Hematopoietic multipotent progenitor cell treated with erythropoietin and hydrocortisone succinate and interleukin-3 and kit ligand, for 4 days (in vitro differentiated cells): ENCODE results near the gene SLC17A5.
"Not testable (repeated sequence)": the region's sequence is repeated elsewhere in the genome, so short reads cannot be mapped to it uniquely, and the experiment has no call there.

ENCODE experiments used
- DNase-seq: peaks from one replicate; pipeline ENCODE4 v3.0.0-alpha.2; 2015

Gene SLC17A5

GRCh38 chr6:73665686-73666319 is 12.0 kb upstream of the SLC17A5 start:
- DNase-seq, result no peak

GRCh38 chr6:73664701-73665100 is 10.9 kb upstream of the SLC17A5 start:
- no peak for DNase-seq

- peak; percentile 23 for DNase-seq
Observed at GRCh38 chr6:73657201-73657600, 3.4 kb upstream of the SLC17A5 start.

GRCh38 chr6:73656531-73657145 is 2.8 kb upstream of the SLC17A5 start:
- no peak for DNase-seq

GRCh38 chr6:73655341-73655917 is 1.6 kb upstream of the SLC17A5 start:
- no peak for DNase-seq

- peak; percentile 91 for DNase-seq
Observed at GRCh38 chr6:73652637-73653570, 888 bp downstream of the SLC17A5 start.

GRCh38 chr6:73649783-73650182 is 4.0 kb downstream of the SLC17A5 start:
- DNase-seq, result no peak

- no peak for DNase-seq
Observed at GRCh38 chr6:73648166-73648565, 5.6 kb downstream of the SLC17A5 start.

GRCh38 chr6:73644941-73645591 is 8.7 kb downstream of the SLC17A5 start:
- DNase-seq, result peak; percentile 18

GRCh38 chr6:73644030-73644429 is 9.8 kb downstream of the SLC17A5 start:
- no peak for DNase-seq

GRCh38 chr6:73642530-73642929 is 11.3 kb downstream of the SLC17A5 start:
- DNase-seq, result no peak

GRCh38 chr6:73640179-73640750 is 13.5 kb downstream of the SLC17A5 start:
- no peak for DNase-seq

- DNase-seq, result no peak
Observed at GRCh38 chr6:73639040-73639439, 14.8 kb downstream of the SLC17A5 start.

GRCh38 chr6:73637404-73637803 is 16.4 kb downstream of the SLC17A5 start:
- DNase-seq, result no peak

- DNase-seq, result no peak
Observed at GRCh38 chr6:73636048-73636447, 17.7 kb downstream of the SLC17A5 start.

GRCh38 chr6:73632346-73632745 is 21.4 kb downstream of the SLC17A5 start:
- DNase-seq, result no peak

GRCh38 chr6:73631849-73632248 is 21.9 kb downstream of the SLC17A5 start:
- DNase-seq, result no peak

GRCh38 chr6:73630401-73630800 is 23.4 kb downstream of the SLC17A5 start:
- DNase-seq, result no peak

- peak; percentile 68 for DNase-seq
Observed at GRCh38 chr6:73624896-73625295, 28.9 kb downstream of the SLC17A5 start.

GRCh38 chr6:73623480-73623879 is 30.3 kb downstream of the SLC17A5 start:
- not testable (repeated sequence) for DNase-seq

- not testable (repeated sequence) for DNase-seq
Observed at GRCh38 chr6:73618082-73618481, 35.7 kb downstream of the SLC17A5 start.

GRCh38 chr6:73614802-73615201 is 39.0 kb downstream of the SLC17A5 start:
- DNase-seq, result no peak
